GM18502 (cell line): ENCODE results near the gene RGL1.
A peak's percentile ranks its signal among the peaks of the same experiment; 100 is the strongest.

Experiments used
- ATAC-seq: cut with Tn5 transposase; IDR thresholded peaks from one replicate; pipeline ENCODE4 v1.9.1; 2021; ENCODE audit warnings: mild to moderate bottlenecking; ENCODE audit not compliant: unreplicated experiment, poor library complexity

Gene RGL1

GRCh38 chr1:183884526-183884925, 79.6 kb downstream of the RGL1 start:
- no peak for ATAC-seq

GRCh38 chr1:183885142-183885735, 80.3 kb downstream of the RGL1 start:
- ATAC-seq: no peak

- ATAC-seq: no peak
Measured at GRCh38 chr1:183886083-183886828, 81.3 kb downstream of the RGL1 start.

- no peak for ATAC-seq
Measured at GRCh38 chr1:183886853-183887252, 81.9 kb downstream of the RGL1 start.

DNA sequence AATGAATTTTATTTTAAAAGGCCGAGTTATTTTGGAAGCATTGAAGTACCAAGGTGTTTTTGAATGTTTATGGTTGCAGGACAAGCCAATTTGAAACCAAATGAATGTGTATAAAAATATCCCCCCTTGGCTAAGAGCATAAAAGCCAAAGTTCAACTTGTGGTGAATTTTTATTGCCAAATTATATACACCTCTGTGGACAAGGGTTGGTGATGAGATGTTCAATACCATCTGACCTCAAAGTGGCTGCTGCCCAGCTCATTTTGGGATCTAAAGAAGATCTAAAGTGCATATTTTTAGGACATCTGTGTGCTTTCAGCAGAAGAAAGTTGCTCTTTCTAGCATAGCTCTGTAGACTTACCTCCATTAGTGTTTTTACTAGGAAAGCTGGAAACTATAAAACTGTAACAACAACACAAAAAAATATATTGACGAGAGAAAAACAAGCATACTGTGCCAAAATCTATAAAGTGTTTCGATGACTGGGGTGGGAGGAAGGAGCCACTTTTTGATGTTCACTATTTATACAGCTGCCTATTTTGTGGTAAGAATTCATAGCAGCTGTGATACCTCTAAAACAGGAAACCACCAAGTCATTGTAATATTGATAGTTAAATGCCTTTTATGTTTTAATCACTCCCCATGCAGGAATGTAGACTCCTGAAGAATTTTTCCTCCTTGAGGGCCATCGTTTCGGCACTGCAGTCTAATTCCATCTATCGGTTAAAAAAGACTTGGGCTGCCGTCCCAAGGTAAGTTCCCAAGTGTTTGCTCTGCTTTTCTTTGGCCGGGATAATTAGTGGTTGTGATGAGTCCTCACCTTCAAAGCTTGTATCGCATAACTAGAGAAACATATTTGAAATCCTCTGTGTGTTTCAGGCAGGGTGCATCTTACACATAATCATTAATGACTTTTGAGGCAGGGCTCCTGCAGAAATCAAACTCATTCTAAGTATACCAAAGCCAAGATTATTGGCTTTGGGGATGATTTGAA, 83.2 kb downstream of the RGL1 start:
- no peak for ATAC-seq

GRCh38 chr1:183889095-183889494, 84.2 kb downstream of the RGL1 start:
- no peak for ATAC-seq

DNA sequence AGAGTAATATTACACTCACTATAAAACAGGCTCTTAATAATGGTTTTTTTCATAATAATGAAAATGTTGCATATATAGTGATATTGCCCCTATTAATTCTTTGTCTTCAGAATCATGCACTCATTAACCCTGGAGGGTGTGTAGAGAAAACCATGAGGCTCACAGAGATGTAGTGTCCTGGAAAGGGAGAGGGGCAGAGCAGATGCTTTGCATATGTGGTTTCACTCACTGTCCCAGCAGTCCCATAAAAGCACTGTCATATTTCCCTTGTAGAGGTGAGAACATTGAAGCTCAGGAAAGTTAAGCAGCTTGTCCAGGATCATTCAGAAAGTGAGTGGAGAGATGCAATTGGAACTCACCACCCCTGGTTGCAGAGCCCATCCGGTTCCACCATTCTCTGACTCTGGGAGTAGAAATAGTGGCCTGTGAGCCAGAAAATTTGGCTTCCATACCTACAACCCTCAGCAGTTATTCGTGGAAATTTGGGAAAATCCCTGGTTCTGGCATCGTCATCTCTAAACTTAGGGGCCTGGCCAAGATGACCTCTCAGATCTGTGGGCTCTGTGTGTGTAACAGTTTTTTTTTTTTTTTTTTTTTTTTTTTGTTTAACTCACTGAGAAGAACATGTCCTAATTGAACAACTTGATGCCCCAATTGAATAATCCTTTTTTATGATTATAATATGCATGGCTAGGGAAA, 86.4 kb downstream of the RGL1 start:
- peak; percentile 82 for ATAC-seq

DNA sequence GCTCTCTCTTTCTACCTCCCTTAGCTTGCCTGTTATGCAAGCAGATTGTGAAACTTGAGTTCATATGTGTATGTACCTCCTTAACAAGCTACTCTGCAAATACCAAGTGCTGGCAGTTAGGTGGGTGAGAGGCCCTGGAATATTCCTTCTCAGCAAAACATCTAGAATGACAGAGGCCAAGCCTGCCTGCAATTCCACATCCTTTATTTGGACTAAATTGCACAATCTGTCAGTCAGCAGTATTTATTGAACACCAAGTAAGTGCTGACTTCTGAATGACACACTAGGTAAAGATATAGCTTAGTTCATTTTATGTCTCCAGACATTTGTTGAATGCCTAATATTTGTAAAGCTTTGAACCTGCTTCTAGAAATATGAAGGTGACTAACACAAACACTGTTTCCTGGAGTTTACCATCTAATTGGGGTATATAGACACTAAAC, 87.5 kb downstream of the RGL1 start:
- ATAC-seq: no peak

DNA sequence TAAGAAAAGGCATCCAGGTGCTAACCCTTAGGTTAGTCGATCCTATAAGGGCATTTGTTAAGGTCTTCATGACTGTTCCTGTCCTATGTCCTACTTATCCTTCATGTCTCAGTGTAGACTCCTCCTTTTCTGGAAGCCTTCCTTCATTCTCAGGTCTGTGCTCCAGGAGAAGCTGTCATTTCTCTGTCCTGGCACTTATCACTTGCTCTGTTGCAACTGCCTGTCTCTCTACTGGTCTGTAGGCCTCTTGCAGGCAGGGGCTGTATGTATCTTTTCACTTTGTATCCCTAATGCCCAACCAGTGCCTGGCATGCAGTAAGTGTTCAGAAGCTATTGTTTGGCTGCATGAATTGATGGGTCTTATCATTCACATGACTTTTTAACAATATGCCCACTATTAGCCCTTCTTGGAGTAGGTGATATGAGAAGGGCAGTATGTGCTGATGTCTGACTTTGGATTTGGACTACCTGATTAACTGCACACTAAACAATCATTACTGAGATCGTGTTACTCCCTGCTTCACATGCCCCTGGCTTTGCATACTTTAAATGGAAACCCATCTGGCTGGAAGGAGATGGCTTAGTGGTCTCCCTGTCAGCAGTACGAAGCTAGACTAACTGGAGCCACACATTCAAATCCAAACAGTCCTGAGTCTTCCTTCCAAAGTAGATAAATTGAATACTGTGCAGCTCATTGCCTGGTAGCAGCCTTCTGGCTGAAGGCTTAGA, 88.8 kb downstream of the RGL1 start:
- ATAC-seq: no peak

- ATAC-seq: no peak
Measured at GRCh38 chr1:183894290-183894565, 89.3 kb downstream of the RGL1 start.

DNA sequence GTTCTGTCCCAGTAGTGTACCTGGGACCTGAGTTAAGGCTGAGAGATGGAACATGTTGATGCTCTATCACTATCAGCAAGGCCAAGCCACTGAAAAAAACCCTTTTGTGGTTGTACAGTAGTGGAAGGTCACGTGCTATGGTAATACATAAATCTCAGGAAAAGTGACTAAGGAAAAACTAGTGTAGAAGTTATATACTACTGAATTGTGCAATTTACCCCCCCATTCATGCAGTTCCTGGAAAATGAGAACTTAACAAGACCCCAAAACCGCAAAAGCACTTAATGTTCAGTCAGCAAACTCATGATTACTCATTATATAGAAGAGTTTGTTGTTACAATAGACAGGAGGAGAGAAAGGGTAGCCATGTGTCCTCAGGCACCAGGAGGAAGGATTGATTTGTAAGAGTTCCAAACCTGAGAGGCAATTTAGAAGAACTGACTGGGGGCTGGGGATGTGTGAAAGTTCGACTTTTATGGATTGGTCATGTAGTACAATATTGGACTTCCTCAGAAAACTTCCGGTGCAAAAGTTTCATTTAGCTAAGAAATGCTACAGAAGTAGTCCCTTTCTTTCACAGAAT, 91.6 kb downstream of the RGL1 start:
- no peak for ATAC-seq

- ATAC-seq: peak; percentile 21
Measured at GRCh38 chr1:183898001-183898396, 93.1 kb downstream of the RGL1 start.

DNA sequence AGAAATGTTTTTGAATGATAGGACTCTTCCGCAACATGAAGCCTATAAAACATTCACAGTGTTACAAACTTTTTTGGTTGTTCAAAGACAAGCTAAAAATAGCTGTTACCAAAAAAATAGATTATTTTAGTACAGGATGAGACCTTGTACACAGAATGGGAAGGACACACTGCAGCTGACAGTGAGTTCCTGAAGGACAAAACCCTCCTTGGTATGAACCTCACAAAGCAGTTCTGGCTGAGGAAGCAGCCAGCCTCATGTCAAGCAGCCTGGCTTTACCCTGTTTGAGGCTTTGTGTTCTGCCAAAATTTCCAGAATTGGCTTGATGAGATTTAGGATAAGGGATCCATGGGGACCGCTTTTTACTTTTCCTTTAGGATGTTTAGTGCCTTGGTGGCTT, 93.7 kb downstream of the RGL1 start:
- ATAC-seq: no peak

DNA sequence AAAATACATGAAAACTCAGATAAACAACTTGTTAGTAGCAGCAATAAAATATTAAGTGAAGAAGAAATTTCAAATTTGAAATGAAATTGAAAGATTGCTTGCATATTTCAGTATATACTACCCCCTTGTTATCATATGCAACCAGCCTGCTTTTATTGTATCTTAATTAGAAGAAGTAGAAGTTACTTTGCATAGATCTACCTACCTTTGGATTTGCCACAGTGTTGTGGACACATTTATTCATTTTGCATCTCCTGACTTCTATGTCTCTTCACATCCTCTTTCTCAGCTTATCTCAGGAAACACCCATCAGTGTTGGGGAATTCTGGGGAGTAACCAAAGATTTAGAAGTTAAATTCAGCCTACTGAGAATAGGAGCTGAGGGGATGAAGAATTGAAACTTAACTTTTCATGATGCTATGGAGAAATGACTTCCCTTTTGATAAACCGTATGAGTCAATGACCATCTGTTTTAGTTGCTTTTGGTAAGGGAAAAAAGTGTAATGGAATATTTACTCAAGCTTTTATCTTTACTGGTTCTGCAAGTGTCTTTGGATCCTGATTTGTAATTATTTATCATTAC, 96.9 kb downstream of the RGL1 start:
- ATAC-seq: no peak

GRCh38 chr1:183903101-183903500, 98.2 kb downstream of the RGL1 start:
- ATAC-seq: no peak

GRCh38 chr1:183905508-183906113, 100.7 kb downstream of the RGL1 start:
- ATAC-seq: no peak

DNA sequence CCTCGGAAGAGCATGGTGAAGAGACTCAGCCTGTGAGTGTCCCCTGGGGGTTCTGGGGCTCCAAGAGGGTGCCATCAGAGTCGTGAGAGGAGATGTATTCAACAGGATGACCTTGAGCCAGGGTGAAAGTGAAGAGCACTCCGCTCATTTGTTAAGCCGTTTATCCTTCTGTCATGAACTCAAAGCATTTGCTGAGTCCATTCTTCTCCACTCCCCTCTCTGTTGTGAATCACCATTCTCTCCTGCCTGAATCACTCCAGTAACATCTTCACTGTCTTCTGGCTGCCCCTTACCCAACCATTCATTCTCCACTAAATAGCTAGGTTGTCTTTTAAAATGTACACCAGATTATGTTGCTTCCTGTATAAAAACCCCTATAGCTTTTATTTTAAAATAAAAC, 102.2 kb downstream of the RGL1 start:
- no peak for ATAC-seq

DNA sequence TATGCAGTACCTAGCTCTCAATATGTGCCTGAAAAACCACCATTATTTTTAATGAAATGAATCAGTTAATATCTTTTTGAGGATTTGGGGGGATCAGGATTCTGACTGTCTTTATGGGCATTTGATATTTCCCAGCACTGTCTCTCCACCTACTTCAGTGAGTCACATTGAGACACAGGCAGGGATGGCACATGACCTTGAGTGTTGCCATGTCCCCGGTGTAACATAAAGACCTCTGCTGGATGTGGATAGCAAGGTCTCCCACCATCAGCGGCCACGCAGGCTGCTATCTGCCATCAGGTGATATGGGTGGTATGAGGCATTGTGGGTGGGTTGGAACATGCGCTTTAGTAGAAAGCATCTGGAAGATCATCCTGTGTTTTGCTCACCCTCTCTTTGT, 103.2 kb downstream of the RGL1 start:
- ATAC-seq: no peak

DNA sequence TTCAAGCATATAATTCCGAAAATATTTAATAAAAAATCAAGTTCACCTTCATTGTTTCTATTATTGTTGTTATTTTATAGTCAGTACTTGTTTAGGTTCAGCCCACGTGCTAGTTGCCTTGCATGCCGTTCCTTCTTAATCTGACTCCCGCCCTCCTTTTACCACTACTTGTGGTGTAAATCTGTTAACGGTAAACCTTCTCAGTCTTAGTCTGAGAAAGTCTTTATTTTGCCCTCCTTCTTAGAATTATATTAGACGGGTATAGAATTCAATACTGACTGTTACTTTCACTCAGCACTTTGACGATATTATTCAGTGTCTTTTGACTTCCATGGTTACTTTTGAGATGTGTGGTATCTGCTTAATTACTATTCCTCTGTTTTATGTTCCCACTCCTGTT, 104.8 kb downstream of the RGL1 start:
- ATAC-seq: no peak
